Measurements from ENCODE around the gene MLLT3.

- no peak for TF ChIP-seq POLR2A (IDR thresholded peaks at IDR 0.05)
- no peak for TF ChIP-seq CTCF (IDR thresholded peaks at IDR 0.05)
These were observed 58.4 kb downstream of the MLLT3 start for GRCh38 chr9:20563917-20564316.

All from body of pancreas (tissue), 4 donors.